ENCODE results near the gene SKI. TPM values are rescaled to one million over a fixed set of nuclear protein-coding genes. Genes with fewer than 3 reads are reported as not detected.

Gene SKI
- total RNA-seq, 1 donor from 2014 or later: 66.2 TPM

GRCh38 chr1:2232916-2233438 lies 4.9 kb downstream of the SKI start:
- H3K9me3 ChIP-seq (ENCODE audit: insufficient read depth, low read depth, low read length): no peaks in the 10 kb centered on the region
- peaks cover 53% of the 10 kb centered on the region for H3K4me1 ChIP-seq (ENCODE audit: insufficient read depth, low read length)
- Mint-ChIP-seq H3K36me3 (ENCODE audit: low read depth, unreplicated experiment) (peaks cover 6% of the 10 kb centered on the region), H3K4me3 (ENCODE audit: unreplicated experiment) (peak overlapping the region; percentile 92), H3K27ac (ENCODE audit: unreplicated experiment) (peak overlapping the region; percentile 62), H3K4me1 (ENCODE audit: low read depth, unreplicated experiment) (peaks cover 38% of the 10 kb centered on the region), H3K27me3 (ENCODE audit: low read depth, unreplicated experiment) (no peaks in the 10 kb centered on the region), H3K9me3 (ENCODE audit: unreplicated experiment) (no peaks in the 10 kb centered on the region)
- H3K27ac ChIP-seq (ENCODE audit: low read depth, low read length): peak overlapping the region; percentile 50
- no peak overlapping the region for H2AFZ ChIP-seq (ENCODE audit: low read depth, low read length)
- peak overlapping the region; percentile 91 for H3K4me3 ChIP-seq (ENCODE audit: insufficient read depth, low read depth, low read length)
- TF ChIP-seq EZH2 (IDR thresholded peaks at IDR 0.05; ENCODE audit: insufficient read depth, low read length) (no peak), CTCF (IDR thresholded peaks at IDR 0.05; ENCODE audit: insufficient read depth, low read depth, low read length) (no peak)
- H3K27me3 ChIP-seq (ENCODE audit: insufficient read depth, low read length): no peaks in the 10 kb centered on the region
- DNase-seq (ENCODE audit: low read depth) (no peak), FAIRE-seq (no peak)
- peak overlapping the region; percentile 95 for H3K4me2 ChIP-seq (ENCODE audit: low read length)
- peak overlapping the region; percentile 88 for H3K9ac ChIP-seq (ENCODE audit: low read length)
- peaks cover 94% of the 10 kb centered on the region for H3K79me2 ChIP-seq (ENCODE audit: insufficient read depth, low read length)
- peaks cover 93% of the 10 kb centered on the region for H4K20me1 ChIP-seq (ENCODE audit: insufficient read depth, low read length)
- H3K36me3 ChIP-seq (ENCODE audit: insufficient read depth, low read length): no peaks in the 10 kb centered on the region

GRCh38 chr1:2233468-2233867 lies 5.3 kb downstream of the SKI start:
- Histone ChIP-seq H3K9me3 (ENCODE audit: insufficient read depth, low read depth, low read length) (no peaks in the 10 kb centered on the region), H3K27ac (ENCODE audit: low read depth, low read length) (peak overlapping the region; percentile 10), H3K36me3 (ENCODE audit: insufficient read depth, low read length) (no peaks in the 10 kb centered on the region), H3K27me3 (ENCODE audit: insufficient read depth, low read length) (no peaks in the 10 kb centered on the region), H3K4me2 (ENCODE audit: low read length) (peak overlapping the region; percentile 95), H3K4me3 (ENCODE audit: insufficient read depth, low read depth, low read length) (no peak overlapping the region), H2AFZ (ENCODE audit: low read depth, low read length) (no peak overlapping the region), H4K20me1 (ENCODE audit: insufficient read depth, low read length) (peaks cover 98% of the 10 kb centered on the region), H3K79me2 (ENCODE audit: insufficient read depth, low read length) (peaks cover 99% of the 10 kb centered on the region), H3K9ac (ENCODE audit: low read length) (peak overlapping the region; percentile 88), H3K4me1 (ENCODE audit: insufficient read depth, low read length) (peaks cover 53% of the 10 kb centered on the region)
- Mint-ChIP-seq H3K4me3 (ENCODE audit: unreplicated experiment) (peak overlapping the region; percentile 67), H3K27ac (ENCODE audit: unreplicated experiment) (peak overlapping the region; percentile 62), H3K9me3 (ENCODE audit: unreplicated experiment) (no peaks in the 10 kb centered on the region), H3K36me3 (ENCODE audit: low read depth, unreplicated experiment) (peaks cover 6% of the 10 kb centered on the region), H3K4me1 (ENCODE audit: low read depth, unreplicated experiment) (peaks cover 38% of the 10 kb centered on the region), H3K27me3 (ENCODE audit: low read depth, unreplicated experiment) (no peaks in the 10 kb centered on the region)
- FAIRE-seq (no peak), DNase-seq (ENCODE audit: low read depth) (no peak)
- TF ChIP-seq EZH2 (IDR thresholded peaks at IDR 0.05; ENCODE audit: insufficient read depth, low read length): no peak
- no peak for TF ChIP-seq CTCF (IDR thresholded peaks at IDR 0.05; ENCODE audit: insufficient read depth, low read depth, low read length)

- no peaks in the 10 kb centered on the region for H3K27me3 Mint-ChIP-seq (ENCODE audit: low read depth, unreplicated experiment)
- H3K4me1 Mint-ChIP-seq (ENCODE audit: low read depth, unreplicated experiment): peaks cover 38% of the 10 kb centered on the region
- Histone ChIP-seq H3K4me3 (ENCODE audit: insufficient read depth, low read depth, low read length) (no peak overlapping the region), H3K27ac (ENCODE audit: low read depth, low read length) (peak overlapping the region; percentile 37), H3K27me3 (ENCODE audit: insufficient read depth, low read length) (no peaks in the 10 kb centered on the region), H2AFZ (ENCODE audit: low read depth, low read length) (no peak overlapping the region), H3K36me3 (ENCODE audit: insufficient read depth, low read length) (no peaks in the 10 kb centered on the region), H3K79me2 (ENCODE audit: insufficient read depth, low read length) (peaks cover 100% of the 10 kb centered on the region), H3K4me1 (ENCODE audit: insufficient read depth, low read length) (peaks cover 58% of the 10 kb centered on the region), H3K9ac (ENCODE audit: low read length) (peak overlapping the region; percentile 47), H4K20me1 (ENCODE audit: insufficient read depth, low read length) (peaks cover 100% of the 10 kb centered on the region), H3K4me2 (ENCODE audit: low read length) (peak overlapping the region; percentile 95), H3K9me3 (ENCODE audit: insufficient read depth, low read depth, low read length) (no peaks in the 10 kb centered on the region)
- peaks cover 8% of the 10 kb centered on the region for H3K36me3 Mint-ChIP-seq (ENCODE audit: low read depth, unreplicated experiment)
- TF ChIP-seq EZH2 (IDR thresholded peaks at IDR 0.05; ENCODE audit: insufficient read depth, low read length): no peak
- no peak for TF ChIP-seq CTCF (IDR thresholded peaks at IDR 0.05; ENCODE audit: insufficient read depth, low read depth, low read length)
- no peak for FAIRE-seq
- peak overlapping the region; percentile 86 for H3K27ac Mint-ChIP-seq (ENCODE audit: unreplicated experiment)
- no peaks in the 10 kb centered on the region for H3K9me3 Mint-ChIP-seq (ENCODE audit: unreplicated experiment)
- H3K4me3 Mint-ChIP-seq (ENCODE audit: unreplicated experiment): peak overlapping the region; percentile 69
- DNase-seq (ENCODE audit: low read depth): peak; percentile 68
These were observed 6.1 kb downstream of the SKI start for GRCh38 chr1:2233997-2234761.

Data from astrocyte (in vitro differentiated cells and primary cell).